ENCODE measurements around the gene CPEB4. TPM values are rescaled to one million over a fixed set of nuclear protein-coding genes. Genes with fewer than 3 reads are reported as not detected.
A peak's percentile ranks its signal among the peaks of the same experiment; 100 is the strongest.

CPEB4 gene
- total RNA-seq, 4 donors from 2014 or later, result 43.3 to 60.6 (median 52.4) TPM

DNA sequence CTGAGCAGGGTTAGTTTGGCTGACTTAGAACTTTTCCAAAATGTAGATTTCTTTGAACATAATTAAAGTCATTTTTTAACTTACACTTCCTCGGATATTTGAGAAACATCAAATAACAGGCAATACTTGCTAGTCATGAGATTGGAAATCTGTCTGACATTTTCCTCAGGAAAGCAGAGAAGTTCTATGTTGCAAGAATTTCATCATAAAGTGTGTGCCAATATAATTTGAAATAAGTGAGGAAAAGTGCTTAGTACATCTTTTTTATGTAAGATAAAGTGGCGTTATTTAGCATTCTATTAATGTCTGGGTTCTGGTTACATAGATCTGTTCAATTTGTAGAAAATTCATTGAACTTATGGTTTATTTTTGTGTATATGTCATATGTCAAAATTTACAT, 52.1 kb downstream of the CPEB4 start:
- WGBS, 2 donors (ENCODE audit: low coverage in 1 of 2), result 82 to 85% methylated on average over 2 of the region's 2 CpGs

DNA sequence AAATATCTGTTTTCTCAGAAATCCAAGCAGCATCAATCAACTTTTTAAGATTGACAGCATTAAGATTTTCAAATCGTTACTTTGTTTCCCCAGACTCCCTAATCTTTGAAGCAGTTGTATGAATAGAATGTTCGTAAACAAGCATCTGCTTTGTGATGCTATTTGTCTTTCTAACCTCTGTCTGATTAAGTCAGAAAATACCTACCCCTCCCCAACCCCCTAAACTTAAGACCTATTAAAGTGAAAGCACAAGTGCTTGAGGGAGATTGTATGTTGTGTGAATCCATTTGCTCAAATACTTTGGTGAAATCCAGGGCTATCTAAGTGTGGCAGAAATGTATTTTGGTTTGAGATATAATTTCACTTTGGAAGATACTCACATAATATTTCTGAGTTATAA, 53.0 kb downstream of the CPEB4 start:
- Histone ChIP-seq H3K4me3 (no peak overlapping the region), H3K4me1 (peaks cover 3 to 35% (median 7%) of the 10 kb centered on the region in 3 donors), H3K9me3 (no peaks in the 10 kb centered on the region), H3K36me3 (peaks cover 0 to 14% of the 10 kb centered on the region in 2 donors), H3K27ac (no peak overlapping the region), H3K27me3 (no peaks in the 10 kb centered on the region)
- WGBS, 2 donors (ENCODE audit: low coverage in 1 of 2), result 80 to 87% methylated on average over 2 of the region's 2 CpGs
- no peak for ATAC-seq
- TF ChIP-seq EP300 (IDR thresholded peaks at IDR 0.05) (no peak), POLR2AphosphoS5 (IDR thresholded peaks at IDR 0.05) (no peak), POLR2A (IDR thresholded peaks at IDR 0.05) (no peak)
- TF ChIP-seq, protein P1, sequence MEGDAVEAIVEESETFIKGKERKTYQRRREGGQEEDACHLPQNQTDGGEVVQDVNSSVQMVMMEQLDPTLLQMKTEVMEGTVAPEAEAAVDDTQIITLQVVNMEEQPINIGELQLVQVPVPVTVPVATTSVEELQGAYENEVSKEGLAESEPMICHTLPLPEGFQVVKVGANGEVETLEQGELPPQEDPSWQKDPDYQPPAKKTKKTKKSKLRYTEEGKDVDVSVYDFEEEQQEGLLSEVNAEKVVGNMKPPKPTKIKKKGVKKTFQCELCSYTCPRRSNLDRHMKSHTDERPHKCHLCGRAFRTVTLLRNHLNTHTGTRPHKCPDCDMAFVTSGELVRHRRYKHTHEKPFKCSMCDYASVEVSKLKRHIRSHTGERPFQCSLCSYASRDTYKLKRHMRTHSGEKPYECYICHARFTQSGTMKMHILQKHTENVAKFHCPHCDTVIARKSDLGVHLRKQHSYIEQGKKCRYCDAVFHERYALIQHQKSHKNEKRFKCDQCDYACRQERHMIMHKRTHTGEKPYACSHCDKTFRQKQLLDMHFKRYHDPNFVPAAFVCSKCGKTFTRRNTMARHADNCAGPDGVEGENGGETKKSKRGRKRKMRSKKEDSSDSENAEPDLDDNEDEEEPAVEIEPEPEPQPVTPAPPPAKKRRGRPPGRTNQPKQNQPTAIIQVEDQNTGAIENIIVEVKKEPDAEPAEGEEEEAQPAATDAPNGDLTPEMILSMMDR (IDR thresholded peaks at IDR 0.05), result no peak

More for the DNA sequence above, 52.1 kb downstream of the CPEB4 start:
- Histone ChIP-seq H3K36me3 (peaks cover 0 to 6% of the 10 kb centered on the region in 2 donors), H3K4me1 (peaks cover 3 to 35% (median 7%) of the 10 kb centered on the region in 3 donors), H3K4me3 (no peak overlapping the region), H3K9me3 (no peaks in the 10 kb centered on the region), H3K27ac (no peak overlapping the region), H3K27me3 (no peaks in the 10 kb centered on the region)
- ATAC-seq, result no peak
- TF ChIP-seq POLR2A (IDR thresholded peaks at IDR 0.05), result no peak
- no peak for TF ChIP-seq POLR2AphosphoS5 (IDR thresholded peaks at IDR 0.05)
- TF ChIP-seq, protein P1 (IDR thresholded peaks at IDR 0.05), result no peak
- no peak for TF ChIP-seq EP300 (IDR thresholded peaks at IDR 0.05)

DNA sequence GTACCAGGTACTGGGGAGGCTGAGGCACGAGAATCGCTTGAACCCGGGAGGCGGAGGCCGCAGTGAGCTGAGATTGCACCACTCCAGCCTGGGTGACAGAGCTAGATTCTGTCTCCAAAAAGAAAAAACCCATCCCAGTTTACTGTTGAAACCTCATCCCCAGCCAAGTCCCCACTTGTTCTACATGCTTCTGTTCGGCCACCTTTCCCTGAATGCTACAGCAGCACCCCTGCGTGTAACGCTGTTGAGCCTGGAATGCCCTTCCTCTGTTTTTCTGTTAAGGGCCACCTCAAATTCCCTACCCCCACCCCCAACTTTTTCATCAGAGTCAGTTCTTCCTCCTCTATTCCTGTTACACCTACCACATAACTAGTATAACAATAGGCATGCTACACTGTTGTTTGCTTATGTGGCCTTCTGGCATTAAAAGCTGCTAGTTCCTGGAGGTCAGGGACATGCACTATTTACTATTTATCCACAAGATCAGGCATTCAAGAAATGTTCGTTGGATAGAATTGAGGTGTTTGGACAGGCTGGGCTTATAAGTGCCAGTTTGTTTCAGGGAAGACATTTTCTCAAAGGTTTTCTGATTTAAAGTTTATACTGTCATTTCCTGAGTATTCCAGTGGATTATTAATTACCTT, 53.7 kb downstream of the CPEB4 start:
- TF ChIP-seq POLR2AphosphoS5 (IDR thresholded peaks at IDR 0.05), result no peak
- TF ChIP-seq, protein P1 (IDR thresholded peaks at IDR 0.05), result no peak
- TF ChIP-seq EP300 (IDR thresholded peaks at IDR 0.05), result no peak
- TF ChIP-seq POLR2A (IDR thresholded peaks at IDR 0.05), result no peak
- H3K27me3 ChIP-seq, result no peaks in the 10 kb centered on the region
- H3K9me3 ChIP-seq, result no peaks in the 10 kb centered on the region
- 66 to 88% methylated on average over 4 to 9 of the region's 9 CpGs for WGBS, 2 donors (ENCODE audit: low coverage in 1 of 2)
- ATAC-seq, result no peak
- H3K36me3 ChIP-seq, result peaks cover 0 to 22% of the 10 kb centered on the region in 2 donors
- H3K4me3 ChIP-seq, result no peak overlapping the region
- H3K4me1 ChIP-seq, result peaks cover 3 to 35% (median 7%) of the 10 kb centered on the region in 3 donors
- peak overlapping the region in 1 of 4 donors; percentile 20 for H3K27ac ChIP-seq

DNA sequence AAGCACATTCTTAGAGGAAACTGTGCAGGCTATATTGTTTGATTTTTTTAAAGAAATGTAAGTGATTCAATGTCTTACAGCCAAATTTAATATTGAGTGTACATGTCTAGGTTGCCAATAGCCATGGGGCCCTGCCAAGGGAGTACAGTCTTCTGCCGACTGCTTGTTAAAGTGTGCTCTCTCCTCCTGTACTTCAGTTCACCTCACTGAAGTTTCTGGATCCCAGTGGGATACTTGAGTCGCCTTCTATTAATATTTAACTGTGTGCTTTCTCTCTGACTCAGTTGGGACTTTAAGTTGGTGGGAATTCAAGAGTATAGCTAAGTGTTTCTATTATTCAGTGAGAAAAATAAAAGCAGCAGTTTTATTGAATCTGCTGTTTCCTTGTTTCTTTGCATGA, 56.4 kb downstream of the CPEB4 start:
- WGBS, 2 donors (ENCODE audit: low coverage in 1 of 2), result 39 to 51% methylated on average over 2 of the region's 2 CpGs
- no peak overlapping the region for H3K4me3 ChIP-seq

More for the DNA sequence above, 56.4 kb downstream of the CPEB4 start:
- no peak for ATAC-seq
- TF ChIP-seq EP300 (IDR thresholded peaks at IDR 0.05) (no peak), POLR2A (IDR thresholded peaks at IDR 0.05) (no peak), POLR2AphosphoS5 (IDR thresholded peaks at IDR 0.05) (no peak)
- TF ChIP-seq, protein P1 (IDR thresholded peaks at IDR 0.05), result no peak
- H3K27me3 ChIP-seq, result no peaks in the 10 kb centered on the region
- peaks cover 0 to 45% of the 10 kb centered on the region in 2 donors for H3K36me3 ChIP-seq
- no peak overlapping the region for H3K27ac ChIP-seq
- H3K4me1 ChIP-seq, result peaks cover 3 to 35% (median 7%) of the 10 kb centered on the region in 3 donors
- no peaks in the 10 kb centered on the region for H3K9me3 ChIP-seq

Data from gastroesophageal sphincter (tissue), 4 donors.